ENCODE measurements around the gene LENEP. TPM values are rescaled to one million over a fixed set of nuclear protein-coding genes. Genes with fewer than 3 reads are reported as not detected.
A peak's percentile ranks its signal among the peaks of the same experiment; 100 is the strongest.

Gene LENEP
- total RNA-seq, 1 donor from 2014 or later: 1.1 TPM

DNA sequence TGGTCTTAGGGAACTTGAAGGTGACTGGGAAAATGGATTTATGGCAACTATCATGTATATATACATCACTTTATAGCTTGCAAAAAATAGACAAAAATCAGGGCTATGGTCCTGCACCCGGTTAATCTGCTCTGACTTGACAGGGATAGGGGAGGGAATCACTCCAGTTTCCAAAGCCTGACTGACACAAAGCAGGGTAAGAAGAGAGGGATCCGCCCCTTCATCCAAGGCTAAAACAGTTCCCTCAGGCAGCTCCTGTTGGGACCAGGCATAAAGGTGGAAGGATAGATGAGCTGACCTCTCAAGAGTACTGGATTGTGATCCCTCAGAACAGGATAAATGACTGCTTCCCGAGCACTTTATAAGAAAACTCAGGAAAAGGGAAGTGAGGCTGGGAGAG lies 38.8 kb upstream of the LENEP start:
- no peak for DNase-seq (ENCODE audit: extremely low spot score, unreplicated experiment)

DNA sequence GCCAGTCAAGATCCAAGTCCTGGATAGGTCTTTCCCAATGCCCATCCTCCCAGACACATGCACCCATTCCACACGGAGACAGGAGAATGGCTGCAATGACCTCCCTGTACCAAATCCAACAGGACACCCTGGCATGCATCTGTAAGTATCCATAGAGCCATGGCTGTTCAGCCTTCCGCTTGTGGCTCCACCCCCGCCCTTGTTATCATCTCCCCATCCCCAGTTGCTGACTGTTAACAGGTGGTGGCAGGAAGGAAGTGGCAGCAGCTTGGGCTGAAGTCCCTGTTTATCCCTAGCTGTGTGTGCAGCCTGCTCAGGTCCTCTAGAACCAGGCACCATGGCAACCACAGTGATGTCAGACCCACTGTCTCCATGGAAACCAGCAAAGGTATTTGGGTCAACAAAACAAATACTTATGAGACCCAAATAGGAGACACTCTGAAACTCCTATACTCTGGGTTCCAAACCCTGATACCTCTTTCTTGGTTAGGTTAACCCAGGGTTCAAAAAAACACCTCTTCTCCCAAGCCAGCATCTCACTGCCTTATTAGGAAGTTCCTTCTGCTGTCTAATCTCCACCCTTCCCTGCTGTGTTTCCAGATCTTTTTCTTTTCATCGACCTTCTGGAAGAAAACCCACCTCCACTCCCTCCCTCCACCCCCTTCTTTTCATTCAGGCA lies 38.2 kb upstream of the LENEP start:
- Mint-ChIP-seq H3K36me3 (peaks cover 6% of the 10 kb centered on the region), H3K27me3 (no peaks in the 10 kb centered on the region), H3K4me3 (peak overlapping the region; percentile 99), H3K4me1 (ENCODE audit: unreplicated experiment) (peaks cover 53% of the 10 kb centered on the region), H3K9me3 (no peaks in the 10 kb centered on the region), H3K27ac (peak overlapping the region; percentile 97)
- no peak for DNase-seq (ENCODE audit: extremely low spot score, unreplicated experiment)
- TF ChIP-seq, protein P1, sequence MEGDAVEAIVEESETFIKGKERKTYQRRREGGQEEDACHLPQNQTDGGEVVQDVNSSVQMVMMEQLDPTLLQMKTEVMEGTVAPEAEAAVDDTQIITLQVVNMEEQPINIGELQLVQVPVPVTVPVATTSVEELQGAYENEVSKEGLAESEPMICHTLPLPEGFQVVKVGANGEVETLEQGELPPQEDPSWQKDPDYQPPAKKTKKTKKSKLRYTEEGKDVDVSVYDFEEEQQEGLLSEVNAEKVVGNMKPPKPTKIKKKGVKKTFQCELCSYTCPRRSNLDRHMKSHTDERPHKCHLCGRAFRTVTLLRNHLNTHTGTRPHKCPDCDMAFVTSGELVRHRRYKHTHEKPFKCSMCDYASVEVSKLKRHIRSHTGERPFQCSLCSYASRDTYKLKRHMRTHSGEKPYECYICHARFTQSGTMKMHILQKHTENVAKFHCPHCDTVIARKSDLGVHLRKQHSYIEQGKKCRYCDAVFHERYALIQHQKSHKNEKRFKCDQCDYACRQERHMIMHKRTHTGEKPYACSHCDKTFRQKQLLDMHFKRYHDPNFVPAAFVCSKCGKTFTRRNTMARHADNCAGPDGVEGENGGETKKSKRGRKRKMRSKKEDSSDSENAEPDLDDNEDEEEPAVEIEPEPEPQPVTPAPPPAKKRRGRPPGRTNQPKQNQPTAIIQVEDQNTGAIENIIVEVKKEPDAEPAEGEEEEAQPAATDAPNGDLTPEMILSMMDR (conservative IDR thresholded peaks at IDR 0.05): no peak

More for the DNA sequence above, 38.8 kb upstream of the LENEP start:
- peaks cover 6% of the 10 kb centered on the region for H3K36me3 Mint-ChIP-seq
- TF ChIP-seq, protein P1 (conservative IDR thresholded peaks at IDR 0.05): no peak
- H3K27ac Mint-ChIP-seq: peak overlapping the region; percentile 97
- H3K9me3 Mint-ChIP-seq: no peaks in the 10 kb centered on the region
- H3K27me3 Mint-ChIP-seq: no peaks in the 10 kb centered on the region
- peaks cover 53% of the 10 kb centered on the region for H3K4me1 Mint-ChIP-seq (ENCODE audit: unreplicated experiment)
- peak overlapping the region; percentile 99 for H3K4me3 Mint-ChIP-seq

DNA sequence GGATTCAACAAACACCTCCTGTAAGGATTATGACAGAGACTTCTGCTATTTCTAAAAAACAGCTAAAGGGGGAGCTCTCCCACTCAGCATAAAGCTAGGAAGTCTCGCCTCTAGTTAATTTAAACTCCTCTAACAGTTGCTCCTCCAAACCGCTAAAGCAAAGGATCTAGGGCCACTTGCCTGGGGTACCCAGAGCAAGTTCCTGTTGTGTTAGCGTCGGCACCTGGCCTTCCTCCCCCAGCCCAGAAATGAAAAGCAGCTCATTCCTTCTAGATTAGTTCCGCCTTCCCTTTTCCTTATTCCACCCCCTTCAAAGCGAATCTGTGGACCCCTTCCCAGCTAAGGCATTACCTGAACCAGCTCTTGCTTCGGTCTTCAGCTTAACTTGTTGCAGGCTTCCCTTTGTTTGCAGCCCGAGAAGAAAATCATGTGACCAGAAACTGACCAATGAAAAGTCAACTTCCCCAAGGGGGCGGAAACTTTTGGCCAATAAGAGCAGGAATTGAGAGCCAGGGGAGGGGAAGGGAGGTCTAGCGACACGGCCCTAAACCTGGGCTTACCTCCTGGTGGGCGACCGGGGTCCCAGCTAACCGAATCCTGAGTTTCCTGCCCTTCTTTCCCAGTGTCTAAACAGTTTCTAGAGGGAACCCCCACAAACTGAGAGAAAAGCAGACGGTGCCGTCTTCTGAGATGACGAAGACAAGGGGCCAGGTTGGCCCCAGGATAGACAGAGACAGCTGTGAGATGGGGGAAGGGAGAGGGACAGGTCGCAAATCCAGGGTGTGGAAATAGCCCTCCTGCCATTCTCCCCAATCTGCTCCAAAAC lies 37.5 kb upstream of the LENEP start, which contains the start of gene PBXIP1:
TSS of gene PBXIP1 (minus strand) at position 382 of the 826 bp plus-strand sequence. CDS start 2,378 bp downstream, outside the sequence.
- peaks cover 59% of the 10 kb centered on the region for H3K4me1 Mint-ChIP-seq (ENCODE audit: unreplicated experiment)
- no peak for DNase-seq (ENCODE audit: extremely low spot score, unreplicated experiment)
- H3K9me3 Mint-ChIP-seq: no peaks in the 10 kb centered on the region
- H3K27me3 Mint-ChIP-seq: no peaks in the 10 kb centered on the region
- TF ChIP-seq, protein P1 (conservative IDR thresholded peaks at IDR 0.05): peak; percentile 33
- peaks cover 3% of the 10 kb centered on the region for H3K36me3 Mint-ChIP-seq
- peak within 1 kb of the TSS; percentile 97 for H3K27ac Mint-ChIP-seq
- peak within 1 kb of the TSS; percentile 99 for H3K4me3 Mint-ChIP-seq

DNA sequence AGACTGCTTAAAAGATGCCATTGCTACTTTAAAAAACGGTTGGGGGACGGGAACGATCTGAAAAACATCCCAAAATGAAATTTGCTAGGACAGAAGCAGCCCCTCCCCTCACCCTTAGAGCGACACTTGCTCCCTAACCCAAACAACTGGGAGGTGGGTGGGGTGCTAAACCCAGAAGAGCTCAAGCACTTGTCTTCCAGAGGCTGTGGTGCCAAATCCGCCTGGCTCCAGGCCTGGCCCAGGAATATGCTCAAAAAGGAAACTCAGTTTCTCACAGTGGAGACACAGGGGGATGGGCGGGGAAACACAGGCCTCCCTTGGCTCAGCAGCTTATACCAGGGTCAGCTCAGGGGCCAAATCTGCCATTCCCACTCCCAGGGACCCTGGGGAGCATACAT lies 36.8 kb upstream of the LENEP start:
- H3K27me3 Mint-ChIP-seq: no peaks in the 10 kb centered on the region
- H3K36me3 Mint-ChIP-seq: peaks cover 3% of the 10 kb centered on the region
- H3K9me3 Mint-ChIP-seq: no peaks in the 10 kb centered on the region
- H3K4me3 Mint-ChIP-seq: peak overlapping the region; percentile 99
- no peak for DNase-seq (ENCODE audit: extremely low spot score, unreplicated experiment)
- H3K27ac Mint-ChIP-seq: peak overlapping the region; percentile 97
- TF ChIP-seq, protein P1 (conservative IDR thresholded peaks at IDR 0.05): no peak
- peaks cover 61% of the 10 kb centered on the region for H3K4me1 Mint-ChIP-seq (ENCODE audit: unreplicated experiment)

DNA sequence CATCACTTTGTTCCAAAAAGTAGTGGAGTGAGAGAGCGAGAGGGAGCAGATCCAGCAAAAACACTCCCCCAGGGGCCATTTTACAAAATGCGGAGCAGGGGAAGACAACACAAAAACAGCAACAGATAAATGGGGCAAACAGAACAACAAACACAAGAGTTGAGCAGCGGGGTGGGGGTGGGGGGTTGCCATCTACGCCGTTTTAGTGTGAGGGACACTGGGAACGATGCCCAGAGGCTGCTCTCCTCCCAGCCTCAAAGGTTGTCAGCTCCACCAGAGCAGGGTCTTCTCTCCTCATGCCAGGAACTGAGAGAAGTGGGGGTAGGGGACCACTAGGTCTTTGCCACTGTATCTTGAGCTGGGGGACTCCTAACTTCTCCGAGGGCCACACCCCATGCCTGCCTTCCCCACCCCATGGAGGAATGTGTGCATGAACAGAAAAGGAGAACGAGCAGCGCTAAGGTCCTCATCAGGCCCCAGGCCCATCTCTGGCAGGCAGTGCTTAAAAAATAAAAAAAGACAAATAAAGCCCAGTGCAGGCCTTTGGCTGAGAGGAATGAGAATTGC lies 36.2 kb upstream of the LENEP start:
- Mint-ChIP-seq H3K4me3 (peak overlapping the region; percentile 99), H3K9me3 (no peaks in the 10 kb centered on the region), H3K27me3 (no peaks in the 10 kb centered on the region), H3K36me3 (peaks cover 3% of the 10 kb centered on the region), H3K4me1 (ENCODE audit: unreplicated experiment) (peaks cover 62% of the 10 kb centered on the region), H3K27ac (peak overlapping the region; percentile 97)
- no peak for DNase-seq (ENCODE audit: extremely low spot score, unreplicated experiment)
- TF ChIP-seq, protein P1 (conservative IDR thresholded peaks at IDR 0.05): no peak

Measured in type B pancreatic cell (in vitro differentiated cells).